Measurements from ENCODE around the gene TSEN54.

TSEN54 gene

GRCh38 chr17:75514299-75514918 lies 1.9 kb upstream of the TSEN54 start:
- TF ChIP-seq CTCF (conservative IDR thresholded peaks at IDR 0.05; ENCODE audit: control insufficient read depth, insufficient read depth, low read depth, low read length) = no peak
- DNase-seq (ENCODE audit: low read depth) = no peak
- H3K4me3 ChIP-seq (ENCODE audit: control insufficient read depth, low read depth, low read length) = peak overlapping the region; percentile 61

GRCh38 chr17:75514919-75515495 lies 1.3 kb upstream of the TSEN54 start:
- H3K4me3 ChIP-seq (ENCODE audit: control insufficient read depth, low read depth, low read length) = peak overlapping the region; percentile 61
- no peak for DNase-seq (ENCODE audit: low read depth)
- TF ChIP-seq CTCF (conservative IDR thresholded peaks at IDR 0.05; ENCODE audit: control insufficient read depth, insufficient read depth, low read depth, low read length) = no peak

- no peak for TF ChIP-seq CTCF (conservative IDR thresholded peaks at IDR 0.05; ENCODE audit: control insufficient read depth, insufficient read depth, low read depth, low read length)
- peak; percentile 78 for DNase-seq (ENCODE audit: low read depth)
Measured at GRCh38 chr17:75515496-75516254, 653 bp upstream of the TSEN54 start, which contains the start of gene CASKIN2. Gene CASKIN2, minus strand, starts transcription at chr17:75515537. Its CDS starts 1,733 bp downstream, at chr17:75513804.

GRCh38 chr17:75516619-75517296 lies 430 bp downstream of the TSEN54 start:
- peak overlapping the region; percentile 66 for H3K4me3 ChIP-seq (ENCODE audit: control insufficient read depth, low read depth, low read length)
- no peak for DNase-seq (ENCODE audit: low read depth)
- no peak for TF ChIP-seq CTCF (conservative IDR thresholded peaks at IDR 0.05; ENCODE audit: control insufficient read depth, insufficient read depth, low read depth, low read length)

More at GRCh38 chr17:75515496-75516254, 653 bp upstream of the TSEN54 start, which contains the start of gene CASKIN2:
- peak within 1 kb of the TSS; percentile 66 for H3K4me3 ChIP-seq (ENCODE audit: control insufficient read depth, low read depth, low read length)

- peak overlapping the region; percentile 66 for H3K4me3 ChIP-seq (ENCODE audit: control insufficient read depth, low read depth, low read length)
- DNase-seq (ENCODE audit: low read depth) = no peak
- no peak for TF ChIP-seq CTCF (conservative IDR thresholded peaks at IDR 0.05; ENCODE audit: control insufficient read depth, insufficient read depth, low read depth, low read length)
Measured at GRCh38 chr17:75517297-75517865, 1.1 kb downstream of the TSEN54 start.

GRCh38 chr17:75518201-75518600 lies 1.9 kb downstream of the TSEN54 start:
- H3K4me3 ChIP-seq (ENCODE audit: control insufficient read depth, low read depth, low read length) = no peak overlapping the region
- no peak for TF ChIP-seq CTCF (conservative IDR thresholded peaks at IDR 0.05; ENCODE audit: control insufficient read depth, insufficient read depth, low read depth, low read length)
- DNase-seq (ENCODE audit: low read depth) = no peak

All from fibroblast of mammary gland (primary cell).